ENCODE data around the gene NDNF.

Gene NDNF

GRCh38 chr4:121072224-121073003 is at the start of gene NDNF:
Gene NDNF (minus strand): TSS chr4:121072535. CDS start chr4:121045837, 26,698 bp downstream.
- H3K27ac ChIP-seq = no peak within 1 kb of the TSS
- TF ChIP-seq CTCF (conservative IDR thresholded peaks at IDR 0.05) = no peak
- TF ChIP-seq ZFX (IDR thresholded peaks at IDR 0.05) = no peak

GRCh38 chr4:121119715-121120114 is 47.4 kb upstream of the NDNF start:
- no peak overlapping the region for H3K27ac ChIP-seq
- no peak for TF ChIP-seq CTCF (conservative IDR thresholded peaks at IDR 0.05)
- TF ChIP-seq ZFX (IDR thresholded peaks at IDR 0.05) = no peak

GRCh38 chr4:121118344-121118743 is 46.0 kb upstream of the NDNF start:
- TF ChIP-seq CTCF (conservative IDR thresholded peaks at IDR 0.05) = no peak
- TF ChIP-seq ZFX (IDR thresholded peaks at IDR 0.05) = no peak
- H3K27ac ChIP-seq = no peak overlapping the region

GRCh38 chr4:121114756-121115155 is 42.4 kb upstream of the NDNF start:
- H3K27ac ChIP-seq = no peak overlapping the region
- TF ChIP-seq CTCF (conservative IDR thresholded peaks at IDR 0.05) (no peak), ZFX (IDR thresholded peaks at IDR 0.05) (no peak)

GRCh38 chr4:121112530-121112929 is 40.2 kb upstream of the NDNF start:
- TF ChIP-seq CTCF (conservative IDR thresholded peaks at IDR 0.05) (peak; percentile 55), ZFX (IDR thresholded peaks at IDR 0.05) (no peak)
- no peak overlapping the region for H3K27ac ChIP-seq

GRCh38 chr4:121108557-121108956 is 36.2 kb upstream of the NDNF start:
- no peak overlapping the region for H3K27ac ChIP-seq
- TF ChIP-seq ZFX (IDR thresholded peaks at IDR 0.05) = no peak
- no peak for TF ChIP-seq CTCF (conservative IDR thresholded peaks at IDR 0.05)

GRCh38 chr4:121107507-121107906 is 35.2 kb upstream of the NDNF start:
- no peak for TF ChIP-seq ZFX (IDR thresholded peaks at IDR 0.05)
- TF ChIP-seq CTCF (conservative IDR thresholded peaks at IDR 0.05) = no peak

More at GRCh38 chr4:121107507-121107906, 35.2 kb upstream of the NDNF start:
- no peak overlapping the region for H3K27ac ChIP-seq
